Ecto neural progenitor cell (in vitro differentiated cells): ENCODE results near the gene VPS8.
"Not testable (repeated sequence)": the region's sequence is repeated elsewhere in the genome, so short reads cannot be mapped to it uniquely, and the experiment has no call there.

Experiments
- DNase-seq: peaks from one replicate; pipeline ENCODE4 v3.0.0-alpha.2; 2018; ENCODE audit warnings: low spot score

VPS8 gene

DNA sequence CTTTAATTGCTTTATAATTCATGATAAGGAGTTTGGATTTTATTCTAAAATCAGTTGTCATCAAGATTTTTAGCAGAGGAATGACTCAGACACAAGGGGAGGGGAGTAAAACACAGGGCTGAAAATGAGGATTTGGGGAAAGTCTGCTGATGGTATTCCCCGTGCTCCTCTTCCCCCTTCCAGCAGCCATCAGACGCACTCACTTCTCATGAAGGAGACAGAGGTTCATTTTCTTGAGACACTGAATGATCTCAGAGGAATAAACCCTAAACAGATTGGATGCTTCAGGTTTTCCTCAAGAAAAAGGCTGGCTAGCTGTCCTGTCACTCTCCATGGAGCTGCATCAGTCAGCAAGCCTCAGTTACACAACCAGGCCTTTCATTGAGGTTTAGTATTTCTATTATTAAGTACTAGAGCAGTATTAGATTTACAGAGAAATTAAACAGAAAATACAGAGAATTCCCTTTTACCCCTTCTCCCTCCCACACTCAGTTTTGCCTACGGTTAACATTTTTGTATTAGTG is 174.5 kb downstream of the VPS8 start:
- no peak for DNase-seq

DNA sequence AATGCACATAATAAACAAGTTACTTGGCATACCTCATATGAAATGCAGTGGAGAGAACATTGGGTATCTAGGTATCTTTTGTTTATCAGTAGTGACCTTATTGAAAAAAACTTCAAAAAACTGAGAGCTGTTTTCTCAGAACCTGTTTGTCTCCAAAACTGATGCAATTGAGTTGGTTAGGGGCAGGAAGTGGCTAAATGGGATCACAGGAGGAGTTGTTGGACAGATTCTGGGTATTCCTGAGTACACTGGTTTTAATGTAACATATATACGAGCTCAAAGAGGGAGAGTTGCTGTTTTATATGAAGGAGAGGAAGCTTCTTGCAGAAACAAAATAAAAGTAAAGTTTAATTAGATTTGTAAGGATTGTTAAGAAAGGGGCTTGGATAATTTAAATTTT is 181.4 kb downstream of the VPS8 start:
- DNase-seq, result no peak

GRCh38 chr3:185003876-185004275 is 191.9 kb downstream of the VPS8 start:
- DNase-seq, result not testable (repeated sequence)

DNA sequence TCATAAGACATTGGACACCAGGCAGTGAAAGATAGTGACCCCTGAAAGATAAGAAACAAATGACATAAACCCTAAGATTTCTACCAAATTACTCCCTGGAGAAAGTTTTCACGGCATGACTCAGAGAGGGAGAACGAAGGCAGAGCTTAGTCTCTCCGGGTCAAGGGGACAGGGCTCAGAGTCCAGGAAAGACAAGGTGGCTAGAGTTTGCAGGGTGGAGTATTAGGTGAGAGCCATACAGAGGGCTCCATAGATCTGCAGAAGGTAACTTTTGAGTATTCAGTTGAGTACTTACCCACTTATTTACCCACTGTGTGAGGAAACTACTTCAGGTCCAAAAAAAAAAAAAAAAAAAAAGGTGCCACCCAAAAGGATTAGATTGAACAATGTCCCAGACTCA is 197.7 kb downstream of the VPS8 start:
- no peak for DNase-seq

DNA sequence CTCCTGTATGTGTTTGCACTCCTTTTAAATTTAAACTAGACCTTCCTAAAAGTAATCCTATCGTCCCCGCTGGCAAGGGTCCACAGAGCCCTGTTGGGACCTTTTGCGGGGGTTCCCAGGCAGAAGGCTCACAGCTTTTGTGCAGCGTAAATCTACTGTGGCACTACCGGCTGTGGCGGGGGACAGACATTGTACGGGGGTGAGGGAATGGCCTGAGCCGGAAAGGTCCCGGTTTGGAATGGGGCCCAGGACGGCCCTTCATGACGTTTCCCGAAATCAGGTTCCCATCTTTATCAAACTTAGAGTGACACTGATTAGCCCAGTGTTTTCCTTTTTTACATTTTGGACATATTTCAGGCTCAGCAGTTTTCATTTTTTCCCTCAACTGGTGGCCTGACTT is 205.6 kb downstream of the VPS8 start:
- not testable (repeated sequence) for DNase-seq

GRCh38 chr3:185017996-185018395 is 206.0 kb downstream of the VPS8 start:
- DNase-seq, result not testable (repeated sequence)

- no peak for DNase-seq
Measured at GRCh38 chr3:185021256-185021655, 209.3 kb downstream of the VPS8 start.

GRCh38 chr3:185024406-185024805 is 212.4 kb downstream of the VPS8 start:
- DNase-seq, result no peak

GRCh38 chr3:185024966-185025365 is 213.0 kb downstream of the VPS8 start:
- no peak for DNase-seq

DNA sequence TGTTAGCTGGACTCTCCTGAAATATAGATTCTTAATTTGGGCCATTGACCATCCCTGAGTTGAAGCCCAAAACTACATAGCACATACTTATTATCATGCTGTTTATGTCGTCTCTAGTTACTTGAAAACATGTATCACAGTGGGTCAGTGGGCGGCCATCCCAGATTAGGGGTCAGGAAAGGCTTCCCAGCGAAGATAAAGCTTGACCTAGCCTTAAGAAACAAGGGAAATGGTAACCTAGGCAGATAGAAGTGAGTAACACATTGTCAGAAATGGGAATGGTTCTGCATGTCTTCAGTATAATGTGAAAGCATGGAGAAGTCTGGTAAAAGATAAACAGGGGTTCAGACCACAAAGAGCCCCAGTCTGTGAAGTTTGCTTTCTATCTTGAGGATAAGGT is 216.2 kb downstream of the VPS8 start:
- no peak for DNase-seq

GRCh38 chr3:185029086-185029485 is 217.1 kb downstream of the VPS8 start:
- no peak for DNase-seq

DNA sequence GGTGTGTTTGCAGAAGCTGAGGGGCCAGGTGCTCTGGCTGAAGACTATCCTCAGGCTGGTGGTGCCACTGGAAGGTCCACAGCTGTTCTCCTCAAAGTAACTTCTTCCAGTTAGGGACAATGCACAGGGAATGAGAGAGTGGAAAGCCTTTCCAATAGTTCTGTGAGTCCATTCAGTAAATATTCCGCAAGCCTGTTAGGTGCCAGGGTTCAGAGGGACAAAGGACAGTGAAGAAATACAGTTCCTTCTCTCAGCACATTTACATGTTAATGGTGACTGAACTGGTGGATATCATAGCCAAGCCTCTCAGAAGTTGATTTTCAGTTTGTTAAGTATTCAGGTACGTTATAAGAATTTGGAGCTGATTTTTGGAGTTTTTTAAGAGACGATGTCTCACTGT is 218.4 kb downstream of the VPS8 start:
- no peak for DNase-seq

DNA sequence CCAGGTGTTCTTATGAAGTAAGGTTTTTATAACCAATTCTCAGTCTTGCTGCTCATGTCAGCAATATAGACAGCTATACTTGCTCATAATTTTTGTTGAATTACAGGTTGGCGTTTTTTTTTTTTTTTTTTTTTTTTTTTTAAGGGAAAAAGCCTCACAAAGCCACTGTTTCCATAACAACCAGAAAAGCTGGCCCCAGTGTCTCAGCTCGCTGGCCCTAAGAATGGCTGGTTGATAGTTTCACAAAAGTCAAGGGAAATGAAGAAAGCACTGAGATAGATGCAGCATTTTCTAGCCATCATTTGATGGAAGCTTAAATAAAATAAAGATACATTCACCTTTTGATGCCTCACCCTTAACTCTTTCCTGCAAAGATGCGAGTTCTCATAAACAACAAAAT is 219.0 kb downstream of the VPS8 start:
- no peak for DNase-seq

GRCh38 chr3:185037801-185038200 is 225.8 kb downstream of the VPS8 start:
- DNase-seq, result no peak

DNA sequence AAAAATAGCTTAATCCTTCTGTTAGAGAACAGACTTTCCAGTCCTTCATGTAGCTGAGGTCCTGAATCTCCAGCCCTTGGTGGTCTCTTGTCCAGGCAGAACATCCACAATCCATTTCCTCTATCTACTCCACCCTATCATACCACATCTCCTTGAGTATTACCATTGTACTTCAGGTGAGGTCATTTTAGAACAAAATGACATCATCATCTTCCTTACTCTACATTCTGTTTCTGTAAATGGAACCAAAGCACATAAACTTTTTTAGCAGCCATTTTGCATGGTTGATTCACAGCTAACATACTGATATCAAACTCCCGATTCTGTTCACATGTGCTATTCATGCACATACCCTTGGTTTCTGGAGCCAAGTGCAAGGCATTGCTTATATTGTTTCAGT is 228.5 kb downstream of the VPS8 start:
- DNase-seq, result no peak

GRCh38 chr3:185041540-185041939 is 229.6 kb downstream of the VPS8 start:
- no peak for DNase-seq

DNA sequence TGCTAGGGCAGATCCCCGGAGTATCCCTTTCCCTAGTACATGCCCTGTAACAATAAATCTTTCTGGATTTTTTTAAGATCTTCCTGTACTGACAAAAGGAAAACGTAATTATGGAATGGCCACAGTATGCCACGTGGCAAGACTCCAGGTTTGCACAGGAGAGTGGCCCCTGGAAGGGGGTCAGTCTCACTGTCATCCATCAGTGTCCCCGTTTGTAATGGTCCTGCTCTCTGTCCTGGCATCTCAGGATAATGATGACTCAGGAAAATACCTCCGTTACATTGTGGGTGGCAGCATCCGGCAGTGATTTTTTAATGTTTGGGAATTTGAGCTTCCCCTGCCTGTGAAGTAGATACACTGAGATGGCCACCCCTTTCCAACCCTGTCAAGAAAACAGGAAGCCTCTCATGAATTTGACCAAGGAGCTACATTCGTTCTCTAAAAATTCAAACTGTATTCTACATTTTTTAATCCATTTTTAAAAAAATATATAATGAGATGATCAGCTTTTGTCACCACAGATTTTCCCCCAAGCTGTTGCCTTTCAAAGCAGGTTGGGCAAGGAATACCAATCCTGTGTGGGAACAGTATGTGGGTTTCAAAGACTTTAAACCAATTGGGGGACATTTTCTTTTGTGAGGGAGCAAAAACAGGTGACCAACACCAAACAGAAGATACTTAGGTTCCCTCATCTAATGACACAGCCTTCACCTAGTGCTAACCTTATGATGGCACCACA is 230.5 kb downstream of the VPS8 start:
- no peak for DNase-seq

- no peak for DNase-seq
Measured at GRCh38 chr3:185046164-185046515, 234.2 kb downstream of the VPS8 start.

DNA sequence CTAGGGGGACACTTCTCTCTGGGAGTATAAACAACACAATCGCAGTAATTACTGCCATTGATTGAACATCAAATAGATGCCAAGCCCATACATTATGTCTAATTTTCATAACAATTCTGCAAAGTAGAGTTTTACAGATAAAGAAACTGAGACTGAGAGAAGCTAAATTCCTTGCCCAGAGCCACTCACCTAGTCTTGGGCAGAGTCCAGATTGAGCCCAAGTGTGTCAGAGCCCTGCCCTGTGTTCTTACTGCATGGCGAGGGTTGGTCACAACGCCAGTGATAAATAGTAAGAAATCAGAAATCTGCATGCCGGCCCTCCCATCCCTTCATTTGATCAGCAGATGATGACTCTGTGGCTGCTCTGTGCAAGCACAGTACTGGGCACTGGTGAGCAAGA is 234.6 kb downstream of the VPS8 start:
- no peak for DNase-seq

DNA sequence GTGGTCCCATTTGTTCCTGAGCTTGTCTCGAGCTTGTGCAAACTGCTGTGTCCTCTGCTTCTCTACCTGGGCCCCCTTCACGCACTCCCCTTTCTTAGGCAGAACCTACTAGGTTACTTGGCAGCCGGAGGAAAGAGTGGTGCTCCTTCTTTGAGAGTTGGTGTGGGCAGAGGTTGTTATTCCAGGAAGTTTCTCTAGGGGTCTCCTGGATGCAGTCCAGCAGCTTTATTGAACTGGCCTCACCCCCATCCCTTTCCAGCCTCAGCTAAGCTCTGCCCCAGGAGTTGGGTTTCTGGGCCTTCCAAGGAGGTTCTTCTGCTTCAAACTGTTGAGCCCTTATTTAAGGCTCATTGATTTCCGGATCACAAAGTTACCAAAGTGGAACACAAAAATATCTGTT is 237.7 kb downstream of the VPS8 start:
- no peak for DNase-seq

GRCh38 chr3:185051801-185052200 is 239.8 kb downstream of the VPS8 start:
- DNase-seq, result no peak

DNA sequence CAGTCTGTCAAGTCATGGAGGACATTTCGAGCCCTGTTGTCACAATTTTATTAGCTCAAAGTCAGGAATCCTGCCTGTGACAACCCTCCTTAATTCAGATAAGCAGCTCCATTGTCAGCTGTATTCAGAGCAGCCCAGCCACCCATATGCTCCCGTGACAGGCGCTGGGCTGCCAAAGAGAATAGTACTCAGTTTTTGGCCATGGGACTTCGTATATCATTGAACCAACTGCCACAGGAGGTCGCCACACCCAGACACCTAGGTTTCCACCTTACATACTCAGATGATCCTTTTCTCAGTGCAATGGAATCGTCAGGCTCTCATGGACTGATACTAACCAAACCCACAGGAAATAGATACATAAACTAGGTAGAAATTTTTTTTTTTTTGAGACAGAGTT is 240.7 kb downstream of the VPS8 start:
- DNase-seq, result no peak

DNA sequence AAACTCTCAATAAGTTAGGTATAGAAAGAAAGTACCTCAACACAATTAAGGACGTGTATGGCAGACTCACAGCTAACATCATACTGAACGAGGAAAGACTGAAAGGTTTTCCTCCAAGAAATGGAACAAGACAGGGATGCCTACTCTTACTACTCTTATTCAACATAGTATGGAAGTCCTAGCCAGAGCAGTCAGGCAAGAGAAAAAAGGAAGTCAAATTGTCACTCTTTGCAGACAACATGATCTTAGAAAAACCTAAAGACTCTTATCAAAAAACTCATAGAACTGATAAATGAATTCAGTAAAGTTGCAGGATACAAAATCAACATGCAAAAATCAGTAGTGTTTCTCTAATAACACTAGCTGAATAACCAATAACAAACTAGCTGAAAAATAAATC is 244.9 kb downstream of the VPS8 start:
- no peak for DNase-seq

- DNase-seq, result no peak
Measured at GRCh38 chr3:185057829-185058228, 245.9 kb downstream of the VPS8 start.
